Measurements from ENCODE around the gene APOA5. TPM values are rescaled to one million over a fixed set of nuclear protein-coding genes. Genes with fewer than 3 reads are reported as not detected.
"Not testable (repeated sequence)": the region's sequence is repeated elsewhere in the genome, so short reads cannot be mapped to it uniquely, and the experiment has no call there.

APOA5 gene
- total RNA-seq, 4 donors from 2014 or later: not detected

DNA sequence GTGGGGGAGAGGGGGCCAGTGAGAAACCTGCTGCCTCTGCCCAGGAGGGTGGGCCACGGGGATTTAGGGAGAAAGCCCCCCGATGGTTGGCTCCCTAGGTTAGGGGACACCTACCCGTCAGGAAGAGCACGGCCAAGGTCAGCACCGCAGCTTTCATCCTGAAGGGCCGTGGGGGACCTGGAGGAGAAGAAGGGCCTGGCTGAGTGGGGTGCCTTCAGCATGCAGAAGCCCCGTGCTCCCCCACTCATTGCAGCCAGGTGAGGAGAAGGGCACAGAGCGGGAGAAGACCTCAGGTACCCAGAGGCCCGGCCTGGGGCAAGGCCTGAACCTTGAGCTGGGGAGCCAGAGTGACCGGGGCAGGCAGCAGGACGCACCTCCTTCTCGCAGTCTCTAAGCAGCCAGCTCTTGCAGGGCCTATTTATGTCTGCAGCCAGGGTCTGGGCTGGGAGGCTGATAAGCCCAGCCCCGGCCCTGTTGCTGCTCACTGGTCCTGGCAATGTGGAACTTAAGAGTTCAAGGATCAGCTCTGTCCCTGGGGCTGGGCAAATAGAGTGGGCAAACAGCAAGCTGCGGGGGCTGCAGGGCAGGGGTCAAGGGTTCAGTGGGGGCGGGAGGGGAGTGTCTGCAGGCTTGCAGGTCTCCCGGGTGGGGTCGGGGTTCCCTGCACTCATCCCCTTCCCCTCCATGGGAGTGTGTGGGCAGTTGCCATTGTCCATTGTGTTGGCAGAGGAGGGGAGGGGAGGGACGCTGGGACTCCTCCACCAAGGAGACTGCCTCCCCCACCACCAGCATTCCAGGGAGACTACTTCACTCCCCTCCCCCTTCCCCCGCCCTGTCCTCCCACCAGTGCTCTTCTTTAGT lies 45.8 kb upstream of the APOA5 start, which contains the start of gene APOA1:
Gene APOA1 (minus strand): TSS at position 392 of the 861 bp plus-strand sequence. CDS start 235 bp downstream, at position 157.
- no peaks in the 10 kb centered on the region for H3K9me3 ChIP-seq
- no peak within 1 kb of the TSS for H3K4me3 ChIP-seq
- no peak for TF ChIP-seq POLR2A (IDR thresholded peaks at IDR 0.05)
- no peak for TF ChIP-seq POLR2AphosphoS5 (IDR thresholded peaks at IDR 0.05)
- TF ChIP-seq, protein P1, sequence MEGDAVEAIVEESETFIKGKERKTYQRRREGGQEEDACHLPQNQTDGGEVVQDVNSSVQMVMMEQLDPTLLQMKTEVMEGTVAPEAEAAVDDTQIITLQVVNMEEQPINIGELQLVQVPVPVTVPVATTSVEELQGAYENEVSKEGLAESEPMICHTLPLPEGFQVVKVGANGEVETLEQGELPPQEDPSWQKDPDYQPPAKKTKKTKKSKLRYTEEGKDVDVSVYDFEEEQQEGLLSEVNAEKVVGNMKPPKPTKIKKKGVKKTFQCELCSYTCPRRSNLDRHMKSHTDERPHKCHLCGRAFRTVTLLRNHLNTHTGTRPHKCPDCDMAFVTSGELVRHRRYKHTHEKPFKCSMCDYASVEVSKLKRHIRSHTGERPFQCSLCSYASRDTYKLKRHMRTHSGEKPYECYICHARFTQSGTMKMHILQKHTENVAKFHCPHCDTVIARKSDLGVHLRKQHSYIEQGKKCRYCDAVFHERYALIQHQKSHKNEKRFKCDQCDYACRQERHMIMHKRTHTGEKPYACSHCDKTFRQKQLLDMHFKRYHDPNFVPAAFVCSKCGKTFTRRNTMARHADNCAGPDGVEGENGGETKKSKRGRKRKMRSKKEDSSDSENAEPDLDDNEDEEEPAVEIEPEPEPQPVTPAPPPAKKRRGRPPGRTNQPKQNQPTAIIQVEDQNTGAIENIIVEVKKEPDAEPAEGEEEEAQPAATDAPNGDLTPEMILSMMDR (IDR thresholded peaks at IDR 0.05): no peak
- TF ChIP-seq EP300 (IDR thresholded peaks at IDR 0.05): no peak
- H3K36me3 ChIP-seq: no peaks in the 10 kb centered on the region
- ATAC-seq: no peak
- WGBS, 2 donors (ENCODE audit: low coverage in 1 of 2): 25 to 100% methylated on average over 2 of the region's 19 CpGs
- peaks cover 0 to 38% (median 8%) of the 10 kb centered on the region in 3 donors for H3K4me1 ChIP-seq
- H3K27me3 ChIP-seq: no peaks in the 10 kb centered on the region
- H3K27ac ChIP-seq: peak within 1 kb of the TSS in 2 of 4 donors; percentile 85 to 88

DNA sequence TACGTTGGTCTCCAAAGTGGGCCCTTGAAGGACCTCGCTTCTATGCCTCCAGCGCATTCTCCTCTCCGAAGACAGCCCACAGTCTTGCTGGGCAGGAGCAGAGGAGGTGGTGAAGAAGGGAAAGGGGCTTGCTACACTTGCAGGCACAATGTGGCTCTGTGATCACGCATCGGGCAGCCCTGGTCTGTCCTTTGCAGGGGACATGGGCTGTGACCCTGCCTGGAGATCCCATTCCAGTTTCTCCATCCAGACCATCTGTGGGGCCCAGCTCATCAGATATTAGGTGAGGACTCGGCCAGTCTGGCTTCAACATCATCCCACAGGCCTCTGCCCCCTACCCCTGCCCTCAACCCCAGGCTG lies 44.9 kb upstream of the APOA5 start:
- Histone ChIP-seq H3K9me3 (no peaks in the 10 kb centered on the region), H3K27ac (peak overlapping the region in 2 of 4 donors; percentile 85 to 88), H3K27me3 (no peaks in the 10 kb centered on the region), H3K4me3 (no peak overlapping the region), H3K4me1 (peaks cover 0 to 38% (median 8%) of the 10 kb centered on the region in 3 donors), H3K36me3 (no peaks in the 10 kb centered on the region)
- TF ChIP-seq POLR2A (IDR thresholded peaks at IDR 0.05) (no peak), EP300 (IDR thresholded peaks at IDR 0.05) (no peak)
- TF ChIP-seq, protein P1 (IDR thresholded peaks at IDR 0.05): no peak
- no peak for ATAC-seq
- WGBS, 2 donors (ENCODE audit: low coverage in 1 of 2): 80% methylated on average over 3 of the region's 7 CpGs; no CpG with 5 or more reads in 1 of the 2 donors

DNA sequence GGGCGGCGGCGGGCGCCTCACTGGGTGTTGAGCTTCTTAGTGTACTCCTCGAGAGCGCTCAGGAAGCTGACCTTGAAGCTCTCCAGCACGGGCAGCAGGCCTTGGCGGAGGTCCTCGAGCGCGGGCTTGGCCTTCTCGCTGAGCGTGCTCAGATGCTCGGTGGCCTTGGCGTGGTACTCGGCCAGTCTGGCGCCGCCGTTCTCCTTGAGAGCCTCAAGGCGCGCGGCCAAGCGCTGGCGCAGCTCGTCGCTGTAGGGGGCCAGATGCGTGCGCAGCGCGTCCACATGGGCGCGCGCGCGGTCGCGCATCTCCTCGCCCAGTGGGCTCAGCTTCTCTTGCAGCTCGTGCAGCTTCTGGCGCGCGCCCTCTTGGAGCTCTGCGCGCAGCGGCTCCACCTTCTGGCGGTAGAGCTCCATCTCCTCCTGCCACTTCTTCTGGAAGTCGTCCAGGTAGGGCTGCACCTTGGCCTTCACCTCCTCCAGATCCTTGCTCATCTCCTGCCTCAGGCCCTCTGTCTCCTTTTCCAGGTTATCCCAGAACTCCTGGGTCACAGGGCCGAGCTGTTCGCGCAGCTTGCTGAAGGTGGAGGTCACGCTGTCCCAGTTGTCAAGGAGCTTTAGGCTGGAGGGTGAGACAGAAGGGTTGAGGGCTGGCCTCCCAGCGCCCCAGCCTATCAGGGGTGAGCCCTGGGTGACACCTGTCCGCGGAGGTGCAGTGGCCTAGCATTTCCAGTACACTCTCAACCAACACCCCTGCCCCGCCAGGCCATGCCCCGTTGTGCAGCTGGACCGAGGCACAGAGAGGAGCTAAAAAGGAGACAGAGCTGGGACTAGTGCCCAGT lies 44.3 kb upstream of the APOA5 start:
- peak; percentile 90 for ATAC-seq
- no peak for TF ChIP-seq EP300 (IDR thresholded peaks at IDR 0.05)
- peak in 1 of 2 donors; percentile 18 for TF ChIP-seq POLR2A (IDR thresholded peaks at IDR 0.05)
- TF ChIP-seq, protein P1 (IDR thresholded peaks at IDR 0.05): peak in 3 of 4 experiments; percentile 65 to 82 (median 69)
- TF ChIP-seq POLR2AphosphoS5 (IDR thresholded peaks at IDR 0.05): peak; percentile 65
- no peaks in the 10 kb centered on the region for H3K27me3 ChIP-seq
- 67% methylated on average over 3 of the region's 57 CpGs; no CpG with 5 or more reads in 1 of the 2 donors for WGBS, 2 donors (ENCODE audit: low coverage in 1 of 2)
- H3K9me3 ChIP-seq: no peaks in the 10 kb centered on the region
- peak overlapping the region; percentile 5 to 45 for H3K4me3 ChIP-seq
- no peaks in the 10 kb centered on the region for H3K36me3 ChIP-seq
- H3K4me1 ChIP-seq: peaks cover 0 to 38% (median 8%) of the 10 kb centered on the region in 3 donors
- H3K27ac ChIP-seq: peak overlapping the region; percentile 49 to 89 (median 86)

DNA sequence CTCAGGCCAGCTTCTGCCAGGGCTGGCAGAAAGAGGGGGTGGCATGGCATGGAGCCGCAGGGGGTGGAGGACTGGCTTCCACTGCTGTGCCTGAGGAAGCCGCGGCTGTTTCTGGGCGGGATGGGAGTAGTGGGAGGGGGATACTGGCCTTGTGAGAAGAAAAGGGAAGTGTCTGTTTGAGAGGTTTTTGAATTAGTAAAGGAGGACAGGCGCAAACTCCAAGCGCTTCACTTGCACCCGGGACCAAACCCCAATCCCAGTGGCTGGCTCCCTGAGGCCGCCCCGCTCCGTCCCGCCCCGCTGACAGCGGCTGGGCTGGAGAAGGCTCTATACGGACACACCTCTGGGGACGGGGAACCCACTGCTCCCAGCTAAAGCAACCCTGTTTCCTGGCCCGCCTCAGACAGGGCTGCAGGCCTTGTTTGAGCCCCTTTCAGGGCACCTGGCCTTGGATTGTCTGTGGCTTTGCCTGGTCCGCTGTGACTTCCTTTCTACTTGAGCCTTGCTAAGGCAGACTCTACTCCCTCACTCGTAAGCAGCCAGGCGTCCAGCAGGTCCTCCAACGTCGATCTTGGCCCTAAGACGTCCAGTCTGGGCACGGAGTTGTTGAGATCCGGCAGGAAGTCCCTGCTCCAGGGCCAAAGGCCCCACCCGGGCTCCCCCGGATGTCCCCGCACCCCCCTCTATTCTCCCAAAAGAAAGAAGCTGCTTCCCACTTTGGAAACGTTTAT lies 43.5 kb upstream of the APOA5 start:
- H3K4me1 ChIP-seq: peaks cover 0 to 38% (median 8%) of the 10 kb centered on the region in 3 donors
- no peaks in the 10 kb centered on the region for H3K27me3 ChIP-seq
- peak; percentile 73 for ATAC-seq
- no peaks in the 10 kb centered on the region for H3K36me3 ChIP-seq
- WGBS, 2 donors (ENCODE audit: low coverage in 1 of 2): 48 to 50% methylated on average over 2 to 12 of the region's 28 CpGs
- no peaks in the 10 kb centered on the region for H3K9me3 ChIP-seq
- no peak for TF ChIP-seq POLR2AphosphoS5 (IDR thresholded peaks at IDR 0.05)
- TF ChIP-seq, protein P1 (IDR thresholded peaks at IDR 0.05): no peak
- peak overlapping the region; percentile 49 to 89 (median 86) for H3K27ac ChIP-seq
- H3K4me3 ChIP-seq: peak overlapping the region; percentile 5 to 45

DNA sequence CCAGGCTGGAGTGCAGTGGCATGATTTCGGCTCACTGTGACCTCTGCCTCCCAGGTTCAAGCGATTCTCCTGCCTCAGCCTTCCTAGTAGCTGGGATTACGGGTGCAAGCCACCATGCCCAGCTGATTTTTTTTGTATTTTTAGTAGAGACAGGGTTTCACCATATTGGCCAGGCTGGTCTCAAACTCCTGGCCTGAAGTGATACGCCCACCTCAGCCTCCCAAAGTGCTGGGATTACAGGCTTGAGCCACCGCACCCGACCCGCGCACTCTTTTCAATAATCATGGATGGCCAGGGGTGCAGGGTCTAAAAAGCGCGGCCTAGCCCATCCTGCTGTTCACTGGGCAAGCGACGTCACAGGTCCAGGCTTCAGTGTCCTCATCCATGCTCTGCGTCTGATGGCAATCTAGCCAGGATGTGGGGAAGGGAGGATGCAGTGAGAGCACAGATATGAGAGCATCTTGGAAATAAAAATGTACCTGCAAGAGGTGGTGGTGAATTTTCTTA lies 42.9 kb upstream of the APOA5 start:
- H3K36me3 ChIP-seq, H3K4me3 ChIP-seq, H3K27me3 ChIP-seq, ATAC-seq, H3K9me3 ChIP-seq: not testable (repeated sequence)
- peaks cover 0 to 36% (median 8%) of the 10 kb centered on the region in 3 donors for H3K4me1 ChIP-seq
- WGBS, 2 donors (ENCODE audit: low coverage in 1 of 2): 76% methylated on average over 5 of the region's 13 CpGs; no CpG with 5 or more reads in 1 of the 2 donors
- peak overlapping the region in 3 of 4 donors; percentile 85 to 89 (median 88) for H3K27ac ChIP-seq
